Activated CD8-positive, alpha-beta memory T cell treated with anti-CD3 and anti-CD28 coated beads, Interleukin-2, amount 50 U/mL, for 4 hours (primary cell): ENCODE data around the gene TCTN2.
A peak's percentile ranks its signal among the peaks of the same experiment; 100 is the strongest.

Experiments
- DNase-seq: peaks from one replicate; pipeline ENCODE4 v3.0.0-alpha.2; 2020

The TCTN2 gene

DNA sequence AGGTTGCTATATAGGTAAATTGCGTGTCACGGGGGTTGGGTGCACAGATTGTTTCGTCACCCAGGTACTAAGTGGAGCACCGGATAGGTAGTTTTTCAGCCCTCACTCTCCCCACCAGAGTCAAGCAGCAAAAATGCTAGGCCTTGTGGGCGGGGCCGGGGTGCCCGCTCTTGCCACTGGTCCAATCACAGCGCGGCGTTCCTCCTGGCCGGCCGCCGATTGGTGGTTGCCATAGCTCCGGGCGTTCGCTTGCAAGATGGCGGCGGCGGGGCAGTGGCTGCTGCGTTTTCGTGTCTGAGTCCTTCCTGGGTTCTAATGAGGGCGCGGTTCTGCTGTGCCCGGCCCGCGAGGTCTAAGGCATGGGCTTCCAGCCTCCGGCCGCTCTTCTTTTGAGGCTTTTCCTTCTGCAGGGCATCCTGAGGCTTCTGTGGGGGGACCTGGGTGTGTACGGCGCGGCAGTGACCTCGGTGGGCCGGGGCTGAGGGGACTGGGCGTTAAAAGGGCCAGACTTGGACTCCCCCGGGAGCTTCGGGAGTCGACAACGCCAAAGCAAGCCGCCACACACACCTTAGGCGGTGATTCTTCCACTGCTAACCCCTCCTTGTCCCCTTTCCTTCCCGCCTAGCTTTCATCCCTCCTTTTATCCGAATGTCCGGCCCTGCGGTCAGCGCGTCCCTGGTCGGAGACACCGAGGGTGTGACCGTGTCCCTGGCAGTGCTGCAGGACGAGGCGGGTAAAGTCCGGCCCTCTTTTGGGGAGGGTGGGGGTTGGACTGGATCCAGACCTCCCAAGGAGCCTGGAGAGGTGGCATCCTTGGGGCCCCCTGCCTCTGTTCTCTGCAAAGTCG lies at the start of gene TCTN2:
TSS of gene TCTN2 (plus strand) at position 232 of the 847 bp plus-strand sequence. CDS start at position 360, 128 bp downstream.
- DNase-seq, result peak; percentile 95

DNA sequence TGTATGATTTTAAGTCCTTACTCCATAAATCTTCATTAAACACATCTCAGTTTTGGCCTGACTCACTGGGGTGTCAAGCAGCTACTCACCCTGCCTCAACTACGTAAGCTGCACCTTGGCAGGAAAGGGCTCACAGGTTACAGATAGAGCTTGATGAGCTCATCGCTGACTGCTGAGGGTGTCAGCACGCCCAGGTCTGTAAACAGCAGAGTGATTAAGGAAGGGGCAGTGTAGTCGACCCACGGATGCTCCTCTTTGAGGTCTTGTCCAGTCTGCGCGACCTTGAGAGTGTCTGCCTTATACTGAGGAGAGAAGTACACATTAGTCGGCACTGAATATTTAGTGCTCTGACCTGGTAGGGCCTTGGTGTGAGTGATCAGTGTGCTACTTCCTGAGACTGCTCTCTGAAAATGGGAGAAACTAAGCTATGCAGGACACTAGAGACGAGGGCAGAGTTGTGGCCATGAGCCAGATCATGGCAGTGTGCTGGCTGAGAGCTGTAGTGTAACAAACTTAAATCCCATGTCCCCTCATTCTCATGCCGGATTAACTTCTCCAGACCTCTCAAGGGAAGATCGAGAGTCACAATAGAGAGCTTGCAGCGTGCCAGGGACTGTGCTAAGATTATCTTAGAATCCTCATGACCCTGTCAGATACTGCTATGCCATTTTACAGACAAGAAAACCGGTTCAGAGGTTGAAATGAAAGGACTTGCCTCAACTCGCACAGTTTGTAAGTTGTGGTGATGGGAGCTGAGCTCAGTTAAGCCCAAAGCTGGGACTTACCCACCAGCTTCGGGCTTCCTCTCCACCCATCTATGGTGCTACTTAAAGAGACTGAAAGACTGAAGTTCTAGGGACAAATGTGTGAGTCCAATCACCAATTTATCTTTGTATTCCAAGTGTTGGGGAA lies 49.0 kb upstream of the TCTN2 start:
- no peak for DNase-seq

DNA sequence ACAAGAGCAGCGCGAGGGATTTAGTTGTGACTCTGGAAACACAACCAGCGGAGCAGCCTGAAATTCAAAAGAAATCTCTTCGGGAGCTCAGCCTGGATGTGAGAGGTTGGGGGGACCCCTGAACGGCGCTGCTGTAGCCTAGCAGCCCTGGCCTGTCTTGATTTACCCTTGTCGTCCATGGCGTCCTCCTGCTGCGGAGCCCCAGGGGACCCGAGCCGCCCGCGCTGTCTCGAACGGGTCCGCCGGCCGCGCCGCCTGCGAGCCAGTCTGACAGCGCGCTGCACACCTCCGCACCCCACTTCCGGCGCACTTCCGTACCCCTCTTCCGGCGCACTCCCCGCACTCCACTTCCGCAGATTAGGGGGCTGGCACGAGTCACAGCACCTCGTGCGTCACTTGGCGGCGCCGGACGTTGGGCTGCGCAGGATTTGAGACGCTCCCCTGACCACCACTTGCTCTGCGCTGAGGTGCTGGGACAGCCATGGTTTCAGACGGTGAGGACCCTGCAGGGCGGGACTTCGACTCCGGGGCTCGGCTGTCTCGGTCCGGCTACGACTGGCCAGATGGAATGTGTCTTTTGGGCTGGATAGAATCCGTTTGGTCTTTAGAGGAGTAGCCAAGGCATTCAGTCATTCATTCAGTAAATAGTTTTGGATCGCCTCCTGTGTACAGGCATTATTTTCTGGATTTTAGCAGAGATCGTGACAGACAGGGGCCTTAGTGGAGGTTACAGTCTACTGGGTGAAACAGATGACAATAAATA lies 37.4 kb upstream of the TCTN2 start, which contains the start of the genes EIF2B1 and GTF2H3:
TSS of gene EIF2B1 (minus strand) at position 308 of the 763 bp plus-strand sequence. CDS start at position 179, 129 bp downstream.
TSS of gene GTF2H3 (plus strand) at position 451 of the 763 bp plus-strand sequence. CDS start at position 482, 31 bp downstream.
- peak; percentile 98 for DNase-seq

DNA sequence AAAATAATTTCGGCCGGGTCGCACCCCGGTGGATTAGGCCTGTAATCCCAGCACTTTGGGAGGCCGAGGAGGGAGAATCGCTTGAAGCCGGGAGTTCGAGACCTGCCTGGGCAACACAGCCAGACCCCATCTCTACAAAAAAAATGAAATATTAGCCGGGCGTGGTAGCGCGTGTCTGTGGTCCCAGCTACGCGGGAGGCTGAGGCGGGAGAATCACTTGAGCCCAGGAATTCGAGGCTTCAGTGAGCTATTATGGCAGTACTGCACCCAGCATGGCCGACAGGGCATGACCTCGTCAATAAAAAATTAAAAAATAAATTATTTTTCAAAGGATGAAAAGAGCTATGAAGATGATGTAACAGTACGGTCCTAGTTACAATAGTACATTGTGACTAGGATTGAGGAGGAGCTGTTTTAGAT lies 36.8 kb upstream of the TCTN2 start:
- no peak for DNase-seq

DNA sequence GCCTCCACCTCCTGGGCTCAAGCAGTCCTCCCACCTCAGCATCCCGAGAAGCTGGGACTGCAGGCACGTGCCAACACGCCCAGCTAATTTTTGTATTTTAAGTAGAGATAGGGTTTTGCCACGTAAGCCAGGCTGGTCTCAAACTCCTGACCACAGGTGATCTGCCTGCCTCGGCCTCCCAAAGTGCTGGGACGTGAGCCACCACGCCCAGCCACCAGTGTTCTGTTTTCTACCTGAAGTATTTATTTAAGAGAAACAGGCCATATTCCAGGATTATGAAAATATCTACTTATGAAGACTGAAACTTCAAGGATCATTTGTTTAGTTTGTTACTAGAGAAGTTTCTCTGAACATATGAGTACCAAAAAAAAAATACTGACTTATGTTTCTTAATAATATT lies 27.0 kb upstream of the TCTN2 start:
- no peak for DNase-seq

DNA sequence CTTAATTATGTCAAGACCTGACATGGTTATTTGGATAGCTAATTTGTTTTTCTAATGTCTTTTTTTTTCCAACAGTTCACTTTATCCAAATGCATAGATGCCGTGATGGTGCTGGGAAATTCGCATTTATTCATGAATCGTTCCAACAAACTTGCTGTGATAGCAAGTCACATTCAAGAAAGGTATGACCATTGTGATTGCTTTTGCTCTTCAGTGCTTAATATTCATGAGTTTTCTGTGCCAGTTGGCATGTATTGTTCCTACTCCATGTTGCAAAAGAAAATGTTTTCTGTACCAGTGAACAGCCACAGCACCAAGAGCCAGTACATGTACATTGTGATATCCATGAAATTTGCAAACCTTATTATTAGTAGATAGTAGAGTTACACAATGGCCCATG lies 25.5 kb upstream of the TCTN2 start:
- DNase-seq, result no peak

DNA sequence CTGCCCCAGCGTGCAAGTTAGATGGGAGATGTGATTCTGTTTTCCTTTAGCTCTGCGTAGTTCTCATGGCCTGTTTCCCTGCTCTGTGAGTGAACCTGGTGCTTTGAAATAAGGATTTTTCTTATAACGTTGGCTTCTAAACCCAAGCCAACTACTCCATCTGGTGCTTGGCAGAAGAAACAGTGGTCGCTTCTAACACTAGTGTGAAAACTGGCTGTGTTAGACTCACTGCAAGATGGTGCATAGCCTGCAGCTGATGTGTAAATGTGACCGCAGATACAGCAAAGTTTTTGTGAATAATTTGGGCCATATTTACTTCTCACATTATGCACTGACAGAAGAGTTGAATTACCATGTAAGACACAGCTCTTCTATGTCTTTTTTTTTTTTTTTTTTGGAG lies 25.0 kb upstream of the TCTN2 start:
- DNase-seq, result no peak

DNA sequence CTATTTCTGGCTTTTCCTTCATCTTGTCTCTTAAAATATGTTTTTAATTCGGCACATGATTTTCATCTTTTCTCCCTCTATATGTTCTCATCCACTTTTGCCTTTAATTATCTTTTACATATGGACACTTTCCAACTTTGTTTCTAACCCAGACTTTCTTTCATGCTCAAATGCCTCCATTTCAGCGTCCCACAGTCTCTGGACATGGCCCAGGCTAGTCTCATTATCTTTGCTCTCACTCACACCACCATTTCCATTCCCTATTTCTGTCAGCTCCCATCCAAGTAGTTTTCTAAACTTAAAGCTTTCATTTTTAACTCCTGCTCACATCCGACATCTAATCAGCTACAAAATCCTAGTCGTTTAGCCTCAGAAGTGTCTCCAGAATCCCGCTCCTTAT lies 22.5 kb upstream of the TCTN2 start:
- no peak for DNase-seq

DNA sequence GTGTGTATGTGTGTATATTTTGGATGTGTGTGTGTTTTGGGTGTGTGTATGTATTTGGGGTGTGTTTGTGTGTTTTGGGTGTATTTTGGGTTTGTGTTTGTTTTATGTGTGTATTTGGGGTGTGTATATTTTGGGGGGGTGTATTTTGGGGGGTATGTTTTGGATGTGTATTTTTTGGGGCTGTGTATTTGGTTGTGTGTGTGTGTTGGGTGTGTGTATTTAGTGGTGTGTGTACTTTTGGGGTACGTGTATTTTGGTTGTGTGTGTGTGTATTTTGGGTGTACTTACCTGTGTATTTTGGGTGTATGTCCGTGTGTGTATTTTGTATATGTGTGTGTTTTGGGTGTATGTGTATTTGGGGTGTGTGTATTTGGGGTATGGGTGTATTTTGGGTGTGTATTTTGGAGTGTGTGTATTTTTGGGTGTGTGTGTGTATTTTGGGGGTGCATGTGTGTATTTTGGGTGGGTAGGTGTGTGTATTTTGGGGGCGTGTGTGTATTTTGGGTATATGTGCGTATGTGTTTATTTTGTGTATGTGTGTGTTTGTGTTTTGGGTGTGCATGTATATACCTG lies 16.7 kb upstream of the TCTN2 start:
- DNase-seq, result no peak

DNA sequence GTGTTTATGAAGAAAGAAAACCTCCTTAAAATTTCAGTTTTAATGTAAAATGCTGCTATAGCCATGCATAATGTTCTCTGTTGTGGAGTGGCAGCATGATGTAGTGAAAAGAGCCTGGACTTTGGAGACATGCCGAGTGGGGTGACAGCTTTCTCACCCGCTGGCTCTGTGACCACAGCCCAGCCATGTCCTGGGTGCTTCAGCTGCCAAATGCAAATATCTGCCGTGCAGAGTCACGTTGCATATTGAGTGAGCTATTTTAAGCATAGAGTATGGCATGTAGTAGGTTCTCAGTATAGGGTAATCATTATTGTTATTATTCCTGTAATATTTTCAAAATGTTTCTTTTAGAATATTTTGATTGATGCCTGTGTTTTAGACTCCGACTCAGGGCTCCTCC lies 15.5 kb upstream of the TCTN2 start:
- no peak for DNase-seq

DNA sequence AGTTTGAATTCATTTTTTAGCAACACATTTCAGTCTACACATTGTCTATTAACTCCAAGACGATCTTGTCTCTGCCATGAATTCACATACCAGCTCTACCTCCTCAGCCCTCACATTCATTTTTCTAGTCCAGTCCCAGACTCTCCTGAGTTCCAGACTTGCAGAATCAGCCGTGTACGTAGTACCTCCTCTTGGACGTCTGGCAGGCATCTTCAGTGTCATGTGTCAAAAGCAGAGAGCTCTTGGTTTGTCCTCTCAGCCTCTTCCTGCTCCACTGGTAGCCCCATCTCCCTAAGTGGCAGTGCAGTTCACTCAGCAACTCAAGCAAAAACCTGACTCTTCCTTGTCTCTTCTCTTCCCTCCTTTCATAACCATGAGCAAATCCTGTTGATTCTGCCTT lies 14.5 kb upstream of the TCTN2 start:
- DNase-seq, result no peak

DNA sequence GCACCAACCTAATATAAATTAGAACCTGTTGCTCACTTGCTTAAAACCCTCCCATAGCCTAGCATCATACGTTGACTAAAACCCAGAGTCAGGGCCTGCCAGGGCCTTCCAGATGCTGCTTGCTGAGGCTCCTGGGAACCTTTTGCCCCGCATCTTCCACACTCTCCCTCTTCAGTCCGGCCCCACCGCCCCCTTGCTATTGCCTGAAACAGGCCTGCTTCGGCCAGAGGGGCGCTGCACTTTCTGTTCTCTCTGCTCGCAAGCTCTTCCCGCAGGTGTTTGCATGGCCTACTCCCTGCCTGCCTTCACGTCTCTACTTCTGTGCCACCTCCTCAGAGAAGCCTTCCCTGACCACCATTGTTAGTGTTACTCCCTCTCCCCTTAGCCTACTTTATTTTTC lies 13.7 kb upstream of the TCTN2 start:
- no peak for DNase-seq

DNA sequence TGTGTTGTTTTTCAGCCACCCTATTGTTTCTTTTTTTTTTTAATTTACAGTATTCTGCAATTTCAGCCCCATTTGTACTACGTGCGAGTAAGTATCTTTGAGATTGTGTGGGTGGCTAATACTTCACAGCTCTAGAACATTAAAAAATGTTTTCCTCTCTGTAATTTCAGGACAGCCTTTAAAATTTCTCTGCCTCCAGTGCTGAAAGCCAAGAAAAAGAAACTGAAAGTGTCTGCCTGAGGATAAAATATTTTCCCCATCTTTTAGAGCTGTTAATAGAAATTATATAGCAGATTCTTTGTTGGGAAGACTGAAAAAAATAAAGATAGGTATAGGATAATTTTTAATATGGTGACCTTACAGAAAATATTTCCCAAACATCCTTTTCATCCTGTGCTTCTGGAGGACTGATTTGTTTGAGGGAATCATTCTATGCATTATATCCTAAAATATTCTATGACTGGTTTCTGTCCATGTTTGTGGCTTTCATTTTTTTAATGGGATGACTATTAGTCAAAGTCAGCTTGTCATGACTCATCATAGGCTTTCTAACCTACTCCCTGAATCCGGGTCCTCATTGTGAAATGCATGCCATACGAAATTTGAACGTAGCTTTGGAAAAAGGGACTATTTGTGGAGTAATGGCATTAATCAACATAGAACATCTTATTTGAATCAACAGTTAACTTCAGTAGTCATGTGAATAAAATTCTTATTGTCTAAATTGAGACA lies 10.8 kb upstream of the TCTN2 start:
- no peak for DNase-seq

DNA sequence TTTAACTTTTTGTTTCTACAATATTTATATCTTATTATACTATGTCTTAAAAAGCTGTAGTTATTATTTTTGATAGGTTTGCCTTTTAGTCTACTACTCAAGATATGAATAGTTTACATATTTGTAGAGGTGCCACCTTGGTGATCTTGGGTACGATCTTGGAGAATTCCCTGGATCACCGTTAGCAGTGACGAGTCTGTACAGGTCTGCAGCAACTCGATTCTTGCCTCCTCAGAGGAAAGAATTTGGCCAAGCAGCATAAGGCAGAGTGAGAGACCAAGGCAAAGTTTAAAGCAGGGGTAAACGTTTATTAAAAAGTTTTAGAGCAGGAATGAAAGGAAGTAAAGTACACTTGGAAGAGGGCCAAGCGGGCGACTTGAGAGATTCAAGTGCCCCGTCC lies 3.1 kb upstream of the TCTN2 start:
- DNase-seq, result no peak

DNA sequence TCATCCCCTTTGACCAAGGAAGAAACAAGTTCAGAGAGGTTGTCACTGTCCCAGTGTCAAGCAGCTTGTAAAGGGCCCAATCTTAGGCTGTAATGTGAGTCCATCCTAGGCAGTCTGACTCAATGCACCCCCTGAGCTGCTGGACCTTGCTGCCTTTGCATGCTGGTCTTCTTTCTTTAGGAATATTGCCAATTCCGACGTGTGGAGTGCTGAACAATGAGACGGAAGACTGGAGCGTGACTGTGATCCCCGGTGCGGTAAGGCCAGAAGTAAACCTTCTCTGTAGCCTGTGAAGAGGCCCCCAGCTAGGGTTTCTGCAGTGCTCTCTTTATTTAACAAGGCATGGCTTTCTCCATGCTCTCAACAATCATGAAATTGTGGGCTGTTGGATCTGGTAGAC lies 963 bp downstream of the TCTN2 start:
- DNase-seq, result no peak

DNA sequence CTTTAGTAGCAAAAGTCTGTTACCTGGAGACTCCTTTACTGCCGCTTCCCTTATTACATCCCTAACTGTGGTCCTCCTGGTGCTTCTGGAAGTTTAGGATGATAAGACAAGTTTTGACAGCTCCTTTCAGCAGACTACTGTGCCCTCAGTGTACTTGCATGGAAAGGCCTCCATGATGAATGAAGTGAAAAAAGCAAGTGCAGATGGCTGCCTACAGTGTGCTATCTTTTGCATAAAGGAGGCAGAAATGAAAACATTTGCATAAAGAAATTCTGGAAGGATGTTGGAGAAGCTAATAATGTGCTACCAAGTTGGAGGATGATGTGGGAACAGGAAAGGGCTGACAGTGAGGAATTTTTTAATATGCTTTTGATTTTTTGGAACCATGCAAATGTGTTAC lies 4.5 kb downstream of the TCTN2 start:
- DNase-seq, result no peak

DNA sequence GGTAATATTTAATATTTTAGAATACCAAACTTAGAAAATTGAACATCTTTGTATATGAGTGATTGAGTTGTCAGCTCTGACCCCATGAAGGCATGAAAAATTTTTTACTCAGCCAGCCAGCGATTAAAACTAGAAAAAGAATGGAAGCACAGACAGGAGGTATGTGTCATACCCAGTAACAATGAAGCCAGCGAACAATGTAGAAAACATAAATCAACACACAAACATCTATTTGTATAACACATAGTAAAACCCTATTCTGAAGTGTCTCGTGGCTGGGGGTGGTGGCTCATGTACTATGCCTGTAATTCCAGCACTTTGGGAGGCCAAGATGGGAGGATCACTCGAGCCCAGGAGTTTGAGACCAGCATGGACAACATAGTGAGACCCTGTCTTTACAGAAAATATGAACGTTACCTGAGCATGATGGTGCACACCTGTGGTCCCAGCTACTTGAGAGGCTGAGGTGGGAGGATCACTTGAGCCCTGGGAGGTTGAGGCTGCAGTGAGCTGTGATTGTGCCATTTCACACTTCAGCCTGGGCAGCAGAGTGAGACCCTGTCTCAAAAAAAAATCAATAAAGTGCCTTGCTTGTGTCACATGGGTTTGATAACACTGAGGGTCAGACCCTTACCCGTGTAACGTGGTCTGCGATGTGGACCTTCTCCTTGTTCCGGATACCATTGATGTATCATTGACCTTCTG lies 5.9 kb downstream of the TCTN2 start:
- no peak for DNase-seq

DNA sequence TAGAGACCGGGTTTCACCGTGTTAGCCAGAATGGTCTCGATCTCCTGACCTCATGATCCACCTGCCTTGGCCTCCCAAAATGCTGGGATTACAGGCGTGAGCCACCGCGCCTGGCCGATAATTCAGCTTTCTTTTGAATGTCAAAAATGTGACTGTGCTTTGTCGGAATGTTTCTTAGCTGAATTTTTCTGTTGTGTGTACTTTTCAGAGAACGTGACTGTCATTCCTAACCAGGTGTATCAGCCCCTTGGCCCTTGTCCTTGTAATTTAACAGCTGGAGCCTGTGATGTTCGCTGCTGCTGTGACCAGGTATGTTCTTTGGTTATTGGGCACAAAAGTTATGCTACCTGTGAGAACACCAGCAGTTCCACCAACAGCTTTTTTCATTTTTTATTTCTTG lies 8.1 kb downstream of the TCTN2 start:
- no peak for DNase-seq

DNA sequence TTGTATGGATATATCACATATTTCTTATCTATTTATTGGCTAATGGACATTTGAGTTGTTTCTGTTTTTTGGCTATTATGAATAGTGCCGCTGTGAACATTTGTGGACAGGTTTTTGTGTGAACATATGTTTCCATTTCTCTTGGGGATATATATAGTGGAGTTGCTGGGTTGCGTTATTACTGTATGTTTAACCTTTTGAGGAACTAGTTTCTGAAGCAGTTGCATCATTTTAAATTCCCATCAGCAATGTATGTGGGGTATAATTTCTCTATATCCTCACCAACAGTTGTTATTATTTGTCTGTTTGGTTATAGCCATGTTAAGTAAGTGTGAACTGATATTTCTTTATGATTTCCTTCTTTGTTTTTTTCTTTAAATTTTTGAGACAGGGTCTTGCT lies 10.7 kb downstream of the TCTN2 start:
- DNase-seq, result no peak

DNA sequence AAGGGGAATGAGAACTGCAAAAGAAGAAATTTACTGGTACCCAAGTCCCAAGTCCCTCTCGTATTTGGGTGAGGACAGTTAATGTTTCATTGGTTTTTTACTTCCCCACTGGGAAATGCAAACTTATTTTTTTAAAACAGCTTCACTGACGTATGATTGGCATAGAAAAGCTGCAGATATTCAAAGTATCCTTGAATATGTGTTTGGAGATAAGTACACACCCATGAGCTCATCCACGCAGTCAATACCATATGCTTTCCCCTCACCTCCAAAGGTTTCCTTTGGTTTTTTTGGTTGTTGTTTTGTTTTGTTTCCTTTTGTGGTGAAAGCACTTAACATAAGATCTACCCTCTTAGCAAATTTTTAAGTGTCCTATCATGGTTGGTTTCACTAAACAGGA lies 13.1 kb downstream of the TCTN2 start:
- no peak for DNase-seq

DNA sequence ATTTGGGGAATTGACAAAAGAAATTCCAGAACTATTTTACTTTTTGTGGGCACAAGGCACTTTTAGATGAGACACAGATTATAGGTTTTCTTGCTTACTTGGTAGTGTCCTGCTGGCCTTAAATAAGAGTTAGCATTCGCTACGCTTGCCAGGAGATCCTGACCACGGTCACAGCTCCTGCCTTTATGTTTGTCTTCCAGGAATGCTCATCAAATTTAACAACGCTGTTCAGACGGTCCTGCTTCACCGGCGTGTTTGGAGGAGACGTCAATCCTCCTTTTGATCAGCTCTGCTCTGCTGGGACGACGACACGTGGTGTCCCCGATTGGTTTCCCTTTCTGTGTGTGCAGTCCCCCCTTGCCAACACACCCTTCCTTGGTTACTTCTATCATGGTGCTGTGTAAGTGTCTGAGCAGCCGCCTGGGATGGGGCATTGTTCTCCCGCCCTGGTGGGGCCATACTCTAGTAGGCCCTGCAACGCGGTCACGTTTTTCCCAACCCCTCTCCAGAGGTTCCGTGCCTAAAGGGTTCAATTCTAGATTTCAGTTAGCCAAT lies 15.8 kb downstream of the TCTN2 start:
- DNase-seq, result no peak
